HG03097 (cell line): ENCODE measurements around the gene FCGR3B.
"Not testable (repeated sequence)": the region's sequence is repeated elsewhere in the genome, so short reads cannot be mapped to it uniquely, and the experiment has no call there.

Experiments
- ATAC-seq: cut with Tn5 transposase; IDR thresholded peaks from one replicate; pipeline ENCODE4 v1.9.1; 2021; ENCODE audit not compliant: unreplicated experiment, low FRiP score

Gene FCGR3B

DNA sequence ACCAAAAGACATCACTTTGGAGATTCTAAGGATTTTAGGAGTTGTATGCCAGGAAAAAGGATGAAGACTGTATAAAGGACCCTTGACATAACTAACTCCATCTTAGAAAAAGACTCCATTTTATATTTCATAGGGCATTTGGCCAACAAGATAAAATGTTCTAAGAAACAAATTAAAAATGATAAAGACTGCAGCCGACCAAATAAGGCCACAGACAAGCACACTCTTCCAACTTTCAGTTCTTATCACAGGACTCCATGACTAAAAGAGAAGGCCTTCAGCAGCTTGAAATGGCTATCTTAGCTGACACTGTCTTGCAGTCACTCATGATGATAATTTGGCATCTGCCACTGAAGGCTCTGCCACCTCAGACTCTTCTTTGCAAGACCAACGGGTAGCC lies 8.2 kb upstream of the FCGR3B start:
- ATAC-seq = not testable (repeated sequence)

DNA sequence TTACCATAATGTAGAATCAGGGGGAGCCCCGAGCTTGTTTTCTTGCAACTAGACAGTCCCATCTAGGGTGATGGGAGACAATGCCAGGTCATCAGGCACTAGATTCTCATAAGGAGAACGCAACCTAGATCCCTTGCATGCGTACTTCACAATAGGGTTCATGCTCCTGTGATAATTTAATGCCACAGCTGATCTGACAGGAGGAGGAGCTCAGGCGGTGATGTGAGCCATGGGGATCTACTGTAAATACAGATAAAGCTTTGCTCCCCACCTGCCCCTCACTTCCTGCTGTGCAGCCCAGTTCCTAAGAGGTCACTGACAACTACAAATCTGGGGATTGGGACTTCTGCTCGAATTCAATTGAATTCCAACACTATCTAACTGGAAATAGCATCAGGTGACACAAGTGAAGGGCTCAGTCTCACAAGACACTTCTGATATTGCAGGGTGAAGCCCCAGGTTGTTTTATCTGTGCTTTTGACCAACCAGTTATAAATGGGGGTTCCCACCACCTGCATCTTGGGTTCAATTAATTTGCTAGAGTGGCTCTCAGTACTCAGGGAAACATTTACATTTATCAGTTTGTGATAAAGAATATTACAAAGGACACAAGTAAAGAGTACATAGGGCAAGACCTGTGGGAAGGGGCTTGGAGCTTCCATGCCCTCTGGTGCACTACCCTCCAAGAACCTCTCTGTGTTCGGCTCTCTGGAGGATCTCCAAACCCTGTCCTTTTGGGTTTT lies 7.4 kb upstream of the FCGR3B start:
- not testable (repeated sequence) for ATAC-seq

GRCh38 chr1:161636976-161637375 lies 6.0 kb upstream of the FCGR3B start:
- ATAC-seq = not testable (repeated sequence)

GRCh38 chr1:161636189-161636782 lies 5.3 kb upstream of the FCGR3B start:
- ATAC-seq = not testable (repeated sequence)

- not testable (repeated sequence) for ATAC-seq
These were observed 4.0 kb upstream of the FCGR3B start for GRCh38 chr1:161634993-161635392.

DNA sequence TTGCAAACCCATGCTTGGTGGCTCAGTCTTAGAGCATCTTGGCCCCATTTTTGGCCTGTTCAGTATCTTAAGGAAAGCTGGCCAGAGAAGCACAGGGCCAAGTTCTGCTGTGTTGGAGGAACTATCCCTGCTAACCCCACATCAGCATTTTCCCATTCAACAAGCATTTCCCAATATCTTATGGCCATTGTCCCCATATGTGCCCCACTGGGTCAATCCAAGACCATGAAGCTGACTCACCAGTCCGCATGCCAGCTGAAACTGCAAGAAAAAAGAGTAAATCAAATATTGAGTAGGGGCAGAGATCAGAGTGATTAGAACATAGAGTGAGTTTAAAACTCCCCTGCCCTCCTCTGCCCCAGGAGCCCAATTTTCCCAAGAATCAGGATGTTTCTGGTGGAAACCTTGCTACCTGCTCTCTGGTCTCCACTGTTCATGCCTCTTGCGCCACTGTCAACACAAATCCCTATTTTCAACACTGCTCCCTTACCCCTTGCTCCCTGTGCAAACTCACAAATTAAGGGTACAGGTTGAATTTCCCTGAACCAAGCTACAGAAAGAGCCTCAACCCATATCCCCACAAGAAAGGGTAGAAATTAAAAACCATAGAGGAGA lies 741 bp downstream of the FCGR3B start:
- ATAC-seq = not testable (repeated sequence)

DNA sequence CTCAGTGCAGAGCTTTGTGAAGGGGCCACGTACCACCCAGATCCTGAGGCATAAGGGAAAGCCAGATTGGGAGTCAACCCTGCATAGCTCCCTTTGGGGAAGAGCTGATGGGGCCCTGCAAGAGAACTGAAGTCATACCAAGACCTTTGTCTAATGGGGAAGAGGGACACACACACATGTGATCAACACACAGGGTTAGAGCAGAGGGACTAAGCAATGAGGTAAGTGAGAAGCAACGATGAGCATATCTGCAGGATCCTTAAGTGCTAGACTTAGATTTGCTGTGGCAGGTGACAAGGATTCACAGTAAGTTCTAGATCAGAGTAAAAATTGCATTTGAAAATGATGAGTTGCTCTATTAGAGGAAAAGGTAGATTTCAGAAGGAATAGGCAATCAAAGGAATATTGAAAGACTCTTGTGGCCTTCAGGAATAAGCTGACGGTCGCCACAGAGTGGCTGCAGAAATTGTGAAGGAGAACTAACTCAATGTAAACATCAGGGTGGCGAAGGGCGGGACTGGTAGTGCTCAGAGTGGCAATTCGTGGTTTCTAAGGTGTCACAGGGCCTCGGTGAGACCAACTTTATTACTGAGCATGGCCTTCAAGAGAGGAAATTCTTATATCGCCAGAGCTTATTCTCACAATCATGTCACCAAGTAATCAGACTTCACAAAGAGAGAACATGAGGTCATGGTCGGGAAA lies 4.4 kb downstream of the FCGR3B start:
- not testable (repeated sequence) for ATAC-seq

- not testable (repeated sequence) for ATAC-seq
These were observed 6.4 kb downstream of the FCGR3B start for GRCh38 chr1:161624605-161625004.

- ATAC-seq = peak; percentile 36
These were observed 7.5 kb downstream of the FCGR3B start for GRCh38 chr1:161623401-161624051.

GRCh38 chr1:161622054-161622453 lies 8.9 kb downstream of the FCGR3B start:
- ATAC-seq = not testable (repeated sequence)

- ATAC-seq = not testable (repeated sequence)
These were observed 9.6 kb downstream of the FCGR3B start for GRCh38 chr1:161621181-161622000.

DNA sequence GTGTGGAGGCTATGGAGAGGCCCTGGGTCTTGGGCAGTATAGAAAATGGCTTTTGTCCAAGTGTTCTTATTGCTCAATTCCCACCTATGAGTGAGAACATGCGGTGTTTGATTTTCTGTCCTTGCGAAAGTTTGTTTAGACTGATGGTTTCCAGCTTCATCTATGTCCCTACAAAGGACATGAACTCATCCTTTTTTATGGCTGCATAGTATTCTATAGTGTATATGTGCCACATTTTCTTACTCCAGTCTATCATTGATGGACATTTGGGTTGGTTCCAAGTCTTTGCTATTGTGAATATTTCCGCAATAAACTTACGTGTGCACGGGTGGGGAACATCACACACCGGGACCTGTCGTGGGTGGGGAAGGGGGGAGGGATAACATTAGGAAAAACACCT lies 10.6 kb downstream of the FCGR3B start:
- not testable (repeated sequence) for ATAC-seq

DNA sequence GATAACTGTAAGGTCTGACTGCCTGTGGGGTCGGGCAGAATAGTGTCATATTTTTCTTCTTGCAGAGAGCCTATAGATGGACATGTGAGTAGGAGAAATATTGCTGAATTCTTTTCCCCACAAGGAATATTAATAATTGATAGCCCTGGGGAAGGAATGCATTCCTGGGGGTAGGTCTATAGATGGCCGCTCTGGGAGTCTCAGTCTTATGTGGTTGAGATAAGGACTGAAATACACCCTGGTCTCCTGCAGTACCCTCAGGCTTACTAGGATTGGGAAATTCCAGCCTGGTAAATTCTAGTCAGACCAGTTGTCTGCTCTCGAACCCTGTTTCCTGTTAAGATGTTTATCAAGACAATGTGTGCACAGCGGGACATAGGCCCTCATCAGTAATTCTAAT lies 12.5 kb downstream of the FCGR3B start:
- ATAC-seq = not testable (repeated sequence)

DNA sequence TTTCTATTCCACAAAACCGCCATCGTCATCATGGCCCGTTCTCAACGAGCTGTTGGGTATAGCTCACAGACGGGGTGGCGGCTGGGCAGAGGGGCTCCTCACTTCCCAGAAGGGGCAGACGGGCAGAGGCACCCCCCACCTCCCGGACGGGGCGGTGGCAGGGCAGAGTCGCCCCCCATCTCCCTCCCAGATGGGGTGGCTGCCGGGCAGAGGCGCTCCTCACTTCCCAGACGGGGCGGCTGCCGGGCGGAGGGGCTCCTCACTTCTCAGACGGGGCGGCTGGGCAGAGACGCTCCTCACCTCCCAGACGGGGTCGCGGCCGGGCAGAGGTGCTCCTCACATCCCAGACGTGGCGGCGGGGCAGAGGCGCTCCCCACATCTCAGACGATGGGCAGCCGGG lies 14.6 kb downstream of the FCGR3B start:
- ATAC-seq = not testable (repeated sequence)

DNA sequence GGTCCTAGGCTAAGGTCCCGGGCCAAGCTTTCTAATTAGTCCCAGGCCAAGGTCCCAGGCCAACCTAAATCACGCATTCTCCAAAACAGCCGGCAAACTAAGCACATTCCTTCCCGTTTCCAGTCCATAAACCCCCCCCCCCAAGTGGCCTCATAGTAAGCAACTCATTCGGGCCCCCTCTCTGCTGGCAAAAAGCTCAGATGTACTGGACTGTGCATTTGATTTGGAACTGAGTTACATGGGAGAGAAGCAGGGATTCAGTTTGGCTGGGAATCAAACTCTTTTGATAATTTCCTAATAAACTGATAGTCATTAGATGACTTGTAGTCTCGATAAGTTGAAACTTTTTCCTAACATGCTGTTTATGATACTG lies 17.8 kb downstream of the FCGR3B start:
- not testable (repeated sequence) for ATAC-seq

DNA sequence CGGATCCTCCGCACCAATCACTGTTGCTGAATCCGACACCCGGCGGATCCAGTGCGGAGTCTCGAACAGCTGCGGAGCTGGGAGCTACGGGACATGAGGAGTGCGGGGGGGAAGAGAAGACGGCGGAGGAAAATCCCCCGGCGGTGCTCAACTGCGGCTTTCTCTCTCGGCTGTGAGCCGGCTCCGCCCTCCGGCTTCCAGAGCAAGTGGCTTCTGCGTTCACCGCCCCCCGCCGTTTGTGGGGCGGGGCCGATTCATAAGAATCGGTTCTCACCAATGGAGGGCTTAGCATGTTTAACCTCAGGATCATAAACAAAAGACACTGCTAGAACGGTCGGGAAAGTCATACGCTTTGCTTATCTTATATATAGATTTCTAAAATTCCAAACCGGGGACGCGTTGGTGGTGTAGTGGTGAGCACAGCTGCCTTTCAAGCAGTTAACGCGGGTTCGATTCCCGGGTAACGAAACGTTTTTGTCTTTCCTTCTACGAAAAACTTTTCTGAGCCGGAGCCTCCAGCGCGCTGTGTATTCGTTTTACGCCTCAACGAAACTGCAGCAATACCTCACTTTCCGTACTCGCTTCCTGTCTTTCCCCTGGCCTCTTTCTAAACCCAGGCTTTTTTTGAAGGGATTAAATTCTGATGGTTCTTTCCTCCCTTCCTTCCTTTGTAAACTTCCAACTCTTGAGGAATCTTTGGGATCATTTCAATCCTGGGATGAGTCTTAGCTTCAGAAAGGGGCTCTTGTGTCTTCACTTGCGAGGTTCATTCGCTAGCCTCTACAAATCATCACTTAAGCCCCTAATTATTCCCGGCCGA lies 18.4 kb downstream of the FCGR3B start:
- peak; percentile 78 for ATAC-seq

DNA sequence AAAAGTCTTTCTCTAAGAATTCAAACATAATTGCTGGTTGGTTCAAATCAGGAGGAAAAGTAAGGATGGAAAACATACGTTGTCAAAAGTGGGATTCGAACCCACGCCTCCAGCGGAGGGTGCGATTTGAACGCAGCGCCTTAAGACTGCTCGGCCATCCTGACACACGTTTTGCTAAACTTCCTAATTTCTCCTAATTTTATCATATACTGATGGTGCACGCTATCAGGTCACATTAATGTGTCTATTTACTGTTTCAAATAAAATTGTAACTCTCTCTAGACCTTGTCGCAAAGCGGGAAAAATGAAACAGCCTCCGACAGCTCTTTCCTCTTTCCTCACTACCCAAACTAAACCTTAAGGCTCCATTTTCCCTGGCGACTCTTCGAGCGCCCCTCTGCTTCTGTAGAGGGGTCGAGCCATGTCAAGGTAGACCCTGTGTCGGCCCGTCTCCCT lies 19.1 kb downstream of the FCGR3B start:
- not testable (repeated sequence) for ATAC-seq

DNA sequence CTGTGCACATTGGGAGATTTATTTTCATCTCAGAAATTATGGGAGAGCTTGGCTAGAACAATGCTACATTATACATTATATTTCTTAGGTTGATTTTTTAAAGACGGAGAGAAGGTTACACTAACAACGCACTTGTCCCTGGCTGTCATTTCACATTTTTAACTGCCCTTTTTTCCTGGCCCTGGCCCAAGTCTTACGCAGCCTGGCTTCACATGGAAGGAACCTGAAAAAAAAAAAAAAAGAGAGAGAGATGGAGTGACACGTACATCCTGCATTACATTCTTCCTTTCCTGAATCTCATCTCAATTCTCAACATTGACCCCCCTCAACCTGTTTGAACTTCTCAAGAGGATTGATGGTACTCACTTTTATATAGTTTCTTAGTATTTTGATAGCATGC lies 20.8 kb downstream of the FCGR3B start:
- ATAC-seq = not testable (repeated sequence)
